ENCODE measurements around the gene RWDD3.

RWDD3 gene

DNA sequence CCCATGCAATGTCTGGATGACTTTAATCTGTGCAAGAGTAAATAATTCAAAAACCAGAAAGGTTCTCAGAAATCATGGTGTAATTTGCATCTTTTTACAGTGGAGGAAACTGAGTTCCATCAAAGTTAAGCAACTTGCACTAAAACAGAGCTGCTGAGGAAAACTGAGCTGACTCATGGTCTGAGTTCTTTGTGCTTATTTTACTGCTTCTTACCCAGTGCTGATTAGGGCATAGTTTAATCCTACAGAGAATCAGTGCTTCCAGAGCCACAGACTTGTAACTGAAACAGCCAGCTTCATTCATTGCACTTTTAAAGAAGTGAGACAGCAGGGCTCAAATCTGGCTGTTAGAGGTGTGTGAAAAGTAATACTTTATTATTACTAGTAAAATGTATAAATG is 10.9 kb upstream of the RWDD3 start (continued):
- TF ChIP-seq, protein P1, sequence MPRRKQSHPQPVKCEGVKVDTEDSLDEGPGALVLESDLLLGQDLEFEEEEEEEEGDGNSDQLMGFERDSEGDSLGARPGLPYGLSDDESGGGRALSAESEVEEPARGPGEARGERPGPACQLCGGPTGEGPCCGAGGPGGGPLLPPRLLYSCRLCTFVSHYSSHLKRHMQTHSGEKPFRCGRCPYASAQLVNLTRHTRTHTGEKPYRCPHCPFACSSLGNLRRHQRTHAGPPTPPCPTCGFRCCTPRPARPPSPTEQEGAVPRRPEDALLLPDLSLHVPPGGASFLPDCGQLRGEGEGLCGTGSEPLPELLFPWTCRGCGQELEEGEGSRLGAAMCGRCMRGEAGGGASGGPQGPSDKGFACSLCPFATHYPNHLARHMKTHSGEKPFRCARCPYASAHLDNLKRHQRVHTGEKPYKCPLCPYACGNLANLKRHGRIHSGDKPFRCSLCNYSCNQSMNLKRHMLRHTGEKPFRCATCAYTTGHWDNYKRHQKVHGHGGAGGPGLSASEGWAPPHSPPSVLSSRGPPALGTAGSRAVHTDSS (tag by site-specific recombination; IDR thresholded peaks at IDR 0.05), result no peak
- no peak for TF ChIP-seq WT1 (tag by site-specific recombination; IDR thresholded peaks at IDR 0.05)
- TF ChIP-seq ZNF664 (tag by site-specific recombination; IDR thresholded peaks at IDR 0.05), result no peak
- TF ChIP-seq, protein P2, sequence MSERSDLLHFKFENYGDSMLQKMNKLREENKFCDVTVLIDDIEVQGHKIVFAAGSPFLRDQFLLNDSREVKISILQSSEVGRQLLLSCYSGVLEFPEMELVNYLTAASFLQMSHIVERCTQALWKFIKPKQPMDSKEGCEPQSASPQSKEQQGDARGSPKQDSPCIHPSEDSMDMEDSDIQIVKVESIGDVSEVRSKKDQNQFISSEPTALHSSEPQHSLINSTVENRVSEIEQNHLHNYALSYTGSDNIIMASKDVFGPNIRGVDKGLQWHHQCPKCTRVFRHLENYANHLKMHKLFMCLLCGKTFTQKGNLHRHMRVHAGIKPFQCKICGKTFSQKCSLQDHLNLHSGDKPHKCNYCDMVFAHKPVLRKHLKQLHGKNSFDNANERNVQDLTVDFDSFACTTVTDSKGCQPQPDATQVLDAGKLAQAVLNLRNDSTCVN (tag by site-specific recombination; optimal IDR thresholded peaks at IDR 0.05), result no peak

DNA sequence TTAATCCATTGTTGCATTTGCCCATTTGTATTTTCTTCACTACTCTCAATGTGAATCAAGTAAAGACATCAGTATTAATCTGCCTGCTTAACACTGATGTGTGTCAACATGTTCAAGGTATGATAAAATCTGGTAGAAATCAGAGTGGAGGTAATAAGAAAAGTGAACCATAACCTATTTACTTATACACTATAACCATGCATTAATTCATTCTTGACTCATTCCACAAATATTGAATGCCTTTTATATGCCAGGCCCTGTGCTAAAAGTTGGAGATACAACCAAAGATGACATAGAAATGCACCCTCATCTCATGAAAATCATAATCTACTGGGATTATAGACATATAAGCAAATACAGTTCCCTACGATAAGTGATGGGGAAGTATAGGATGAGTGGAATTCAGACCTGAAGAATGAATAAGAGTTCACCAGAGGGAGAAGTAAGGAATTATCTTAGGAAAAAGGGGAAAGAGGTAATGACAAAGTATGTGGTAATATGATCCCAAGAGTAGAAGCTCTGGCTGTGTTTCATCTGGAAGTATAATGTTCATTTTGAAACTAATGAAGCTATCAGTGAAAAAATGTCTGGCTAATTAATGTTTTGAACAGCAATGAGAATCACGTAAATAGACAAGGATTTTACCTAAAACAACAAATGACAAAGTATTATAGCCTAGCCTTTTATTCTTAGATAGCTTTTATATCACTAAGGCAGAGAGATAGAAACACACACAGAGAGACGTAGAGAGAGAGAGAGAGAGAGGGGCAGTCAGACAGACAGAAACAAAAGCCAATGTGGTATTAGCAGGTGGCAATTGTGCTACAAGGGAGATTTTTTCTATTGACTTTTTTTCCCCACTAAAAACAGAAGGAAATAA is 7.0 kb upstream of the RWDD3 start:
- Histone ChIP-seq H3K4me3 (ENCODE audit: low read depth, low read length) (no peak overlapping the region), H3K27ac (ENCODE audit: extremely low read depth, low read depth, low read length) (no peak overlapping the region), H3K36me3 (ENCODE audit: control insufficient read depth in 2 of 2, insufficient read depth in 1 of 2, low read length in 2 of 2) (no peaks in the 10 kb centered on the region), H3K4me1 (ENCODE audit: control insufficient read depth, insufficient read depth, low read length) (no peaks in the 10 kb centered on the region), H3K9me3 (ENCODE audit: control insufficient read depth, insufficient read depth, low read depth, low read length) (no peaks in the 10 kb centered on the region)
- TF ChIP-seq ZNF146 (tag by site-specific recombination; IDR thresholded peaks at IDR 0.05) (no peak), ZNF341 (tag by site-specific recombination; IDR thresholded peaks at IDR 0.05; ENCODE audit: low read depth) (no peak), HOXC10 (CRISPR knock-in tag; IDR thresholded peaks at IDR 0.05) (no peak), IKZF3 (tag by site-specific recombination; IDR thresholded peaks at IDR 0.05) (no peak)
- TF ChIP-seq, protein P3, sequence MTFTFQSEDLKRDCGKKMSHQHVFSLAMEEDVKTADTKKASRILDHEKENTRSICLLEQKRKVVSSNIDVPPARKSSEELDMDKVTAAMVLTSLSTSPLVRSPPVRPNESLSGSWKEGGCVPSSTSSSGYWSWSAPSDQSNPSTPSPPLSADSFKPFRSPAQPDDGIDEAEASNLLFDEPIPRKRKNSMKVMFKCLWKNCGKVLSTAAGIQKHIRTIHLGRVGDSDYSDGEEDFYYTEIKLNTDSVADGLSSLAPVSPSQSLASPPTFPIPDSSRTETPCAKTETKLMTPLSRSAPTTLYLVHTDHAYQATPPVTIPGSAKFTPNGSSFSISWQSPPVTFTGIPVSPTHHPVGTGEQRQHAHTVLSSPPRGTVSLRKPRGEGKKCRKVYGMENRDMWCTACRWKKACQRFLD (tag by site-specific recombination; IDR thresholded peaks at IDR 0.05), result no peak
- TF ChIP-seq, protein P4, sequence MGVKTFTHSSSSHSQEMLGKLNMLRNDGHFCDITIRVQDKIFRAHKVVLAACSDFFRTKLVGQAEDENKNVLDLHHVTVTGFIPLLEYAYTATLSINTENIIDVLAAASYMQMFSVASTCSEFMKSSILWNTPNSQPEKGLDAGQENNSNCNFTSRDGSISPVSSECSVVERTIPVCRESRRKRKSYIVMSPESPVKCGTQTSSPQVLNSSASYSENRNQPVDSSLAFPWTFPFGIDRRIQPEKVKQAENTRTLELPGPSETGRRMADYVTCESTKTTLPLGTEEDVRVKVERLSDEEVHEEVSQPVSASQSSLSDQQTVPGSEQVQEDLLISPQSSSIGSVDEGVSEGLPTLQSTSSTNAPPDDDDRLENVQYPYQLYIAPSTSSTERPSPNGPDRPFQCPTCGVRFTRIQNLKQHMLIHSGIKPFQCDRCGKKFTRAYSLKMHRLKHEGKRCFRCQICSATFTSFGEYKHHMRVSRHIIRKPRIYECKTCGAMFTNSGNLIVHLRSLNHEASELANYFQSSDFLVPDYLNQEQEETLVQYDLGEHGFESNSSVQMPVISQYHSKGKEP (tag by site-specific recombination; IDR thresholded peaks at IDR 0.05), result no peak
- TF ChIP-seq, protein P5, sequence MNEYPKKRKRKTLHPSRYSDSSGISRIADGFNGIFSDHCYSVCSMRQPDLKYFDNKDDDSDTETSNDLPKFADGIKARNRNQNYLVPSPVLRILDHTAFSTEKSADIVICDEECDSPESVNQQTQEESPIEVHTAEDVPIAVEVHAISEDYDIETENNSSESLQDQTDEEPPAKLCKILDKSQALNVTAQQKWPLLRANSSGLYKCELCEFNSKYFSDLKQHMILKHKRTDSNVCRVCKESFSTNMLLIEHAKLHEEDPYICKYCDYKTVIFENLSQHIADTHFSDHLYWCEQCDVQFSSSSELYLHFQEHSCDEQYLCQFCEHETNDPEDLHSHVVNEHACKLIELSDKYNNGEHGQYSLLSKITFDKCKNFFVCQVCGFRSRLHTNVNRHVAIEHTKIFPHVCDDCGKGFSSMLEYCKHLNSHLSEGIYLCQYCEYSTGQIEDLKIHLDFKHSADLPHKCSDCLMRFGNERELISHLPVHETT (tag by site-specific recombination; IDR thresholded peaks at IDR 0.05), result no peak
- ChIA-PET POLR2A (no interaction called here), CTCF (no interaction called here)

DNA sequence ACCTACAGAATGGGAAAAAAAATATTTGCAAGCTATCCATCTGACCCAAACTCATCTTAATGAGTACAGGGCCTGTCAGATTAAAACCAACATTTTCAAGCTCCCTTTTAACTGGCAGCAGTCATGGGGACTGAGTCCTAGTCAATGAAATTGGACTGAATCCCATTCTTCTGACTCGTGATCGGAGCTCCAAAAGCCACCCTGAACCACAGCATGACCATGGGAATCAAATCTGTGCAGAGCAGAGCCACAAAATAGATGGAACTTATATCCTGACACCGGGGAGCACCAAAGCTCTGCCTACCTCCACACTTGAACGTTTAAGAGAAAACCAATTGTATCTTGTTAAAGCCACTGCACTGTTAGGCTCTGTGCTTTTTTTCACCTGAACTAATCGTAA is 5.0 kb upstream of the RWDD3 start:
- no peak overlapping the region for H3K27ac ChIP-seq (ENCODE audit: extremely low read depth, low read depth, low read length)
- no peak overlapping the region for H3K4me3 ChIP-seq (ENCODE audit: low read depth, low read length)
- TF ChIP-seq SP3 (tag by site-specific recombination; IDR thresholded peaks at IDR 0.05), result no peak
- no peak for TF ChIP-seq ZNF19 (tag by site-specific recombination; IDR thresholded peaks at IDR 0.05; ENCODE audit: low read depth)
- CTCF ChIA-PET, result interaction anchor here (0.9 to 1.2 kb wide), 2 partner anchors 15 to 144 kb away, joined by 4 to 5 read pairs; no protein-coding TSS in a partner anchor
- H3K4me1 ChIP-seq (ENCODE audit: control insufficient read depth, insufficient read depth, low read length), result no peaks in the 10 kb centered on the region
- H3K36me3 ChIP-seq (ENCODE audit: control insufficient read depth in 2 of 2, insufficient read depth in 1 of 2, low read length in 2 of 2), result no peaks in the 10 kb centered on the region
- POLR2A ChIA-PET, result no interaction called here
- H3K9me3 ChIP-seq (ENCODE audit: control insufficient read depth, insufficient read depth, low read depth, low read length), result no peaks in the 10 kb centered on the region
